ENCODE data around the gene CDH13. TPM values are rescaled to one million over a fixed set of nuclear protein-coding genes. Genes with fewer than 3 reads are reported as not detected.

CDH13 gene
- total and polyA plus RNA-seq, 9 of the 15 experiments (the other 6 are each of a cell fraction or from before 2014, with no cell fraction given) = 0.03 TPM; not detected in 8

GRCh38 chr16:82732461-82732860 lies 105.7 kb downstream of the CDH13 start:
- intact Hi-C loops (cut with micrococcal nuclease) (no loop called here), in situ Hi-C loops (cut with MboI) (no loop called here)
- no peaks in the 10 kb centered on the region for H3K36me3 ChIP-seq (ENCODE audit: control insufficient read depth, insufficient read depth, low read length)
- POLR2A ChIA-PET = no interaction called here
- no peak overlapping the region for H3K4me3 ChIP-seq
- H3K79me2 ChIP-seq (ENCODE audit: control insufficient read depth, insufficient read depth, low read length) = no peaks in the 10 kb centered on the region
- no peak overlapping the region for H3K27ac ChIP-seq (ENCODE audit: extremely low read depth, low read depth, low read length)
- CTCF ChIA-PET (ENCODE audit: low intra/inter-chr PET ratio) = no interaction called here
- no peaks in the 10 kb centered on the region for H3K9me3 ChIP-seq (replicated peaks; ENCODE audit: control insufficient read depth, insufficient read depth, low read depth, low read length)
- no peaks in the 10 kb centered on the region for H3K27me3 ChIP-seq (ENCODE audit: control insufficient read depth in 2 of 2, insufficient read depth in 2 of 2, low read length in 2 of 2)
- no peak overlapping the region for H2AFZ ChIP-seq (ENCODE audit: low read depth, low read length)
- H3K9me1 ChIP-seq (ENCODE audit: control insufficient read depth, insufficient read depth, low read length) = no peaks in the 10 kb centered on the region
- H3K4me1 ChIP-seq (replicated peaks in 1 of 2; ENCODE audit: control insufficient read depth in 2 of 2, insufficient read depth in 2 of 2, low read length in 2 of 2) = no peaks in the 10 kb centered on the region
- TF ChIP-seq HDAC8 (tag; IDR thresholded peaks at IDR 0.05) (no peak), ZNF589 (CRISPR knock-in tag; IDR thresholded peaks at IDR 0.05; ENCODE audit: low read depth) (no peak), SOX6 (IDR thresholded peaks at IDR 0.05) (no peak), SUPT5H (IDR thresholded peaks at IDR 0.05) (no peak), GTF2F1 (IDR thresholded peaks at IDR 0.05; ENCODE audit: low read depth, low read length) (no peak), NEUROD1 (IDR thresholded peaks at IDR 0.05; ENCODE audit: borderline replicate concordance, low read depth, low read length, partially characterized antibody) (no peak), IRF2 (CRISPR knock-in tag; IDR thresholded peaks at IDR 0.05) (no peak), SMARCB1 (IDR thresholded peaks at IDR 0.05; ENCODE audit: insufficient read length, low read depth) (no peak), ARID4B (CRISPR knock-in tag; IDR thresholded peaks at IDR 0.05) (no peak), ZMIZ1 (IDR thresholded peaks at IDR 0.05; ENCODE audit: low read depth in 2 of 2, low read length in 2 of 2) (no peak), TAF9B (IDR thresholded peaks at IDR 0.05; ENCODE audit: partially characterized antibody) (no peak), ZNF384 (IDR thresholded peaks at IDR 0.05; ENCODE audit: low read depth, low read length) (no peak)
- H3K4me2 ChIP-seq (ENCODE audit: insufficient read depth, low read length) = no peak overlapping the region
- no TSS peak for BruUV-seq (replicated peaks)
- no peaks in the 10 kb centered on the region for H4K20me1 ChIP-seq (replicated peaks; ENCODE audit: control insufficient read depth, insufficient read depth, low read length)
- no peak for DNase-seq (ENCODE audit: extremely low read depth in 1 of 4, low spot score in 3 of 4)
- WGBS (ENCODE audit: insufficient coverage, low coverage, missing lambda C conversion rate) = 0% methylated on average over 3 of the region's 3 CpGs
- no peak for ATAC-seq
- H3K9ac ChIP-seq (ENCODE audit: insufficient read depth in 1 of 2, low read depth in 2 of 2, low read length in 2 of 2) = no peak overlapping the region
- FAIRE-seq = no peak

Measured in K562 (cell line).